ENCODE data around the gene GEMIN7.

- TF ChIP-seq CTCF (conservative IDR thresholded peaks at IDR 0.05 in 1 of 2, IDR thresholded peaks at IDR 0.05 in 1 of 2; ENCODE audit: low read depth in 1 of 2, low read length in 2 of 2) (no peak), EZH2 (IDR thresholded peaks at IDR 0.05; ENCODE audit: low read length, missing control alignments) (no peak)
Measured at GRCh38 chr19:45047188-45047797, 31.8 kb upstream of the GEMIN7 start.
